Right ventricle myocardium superior (tissue), 1 donor: ENCODE data around the gene STX18. TPM values are rescaled to one million over a fixed set of nuclear protein-coding genes. Genes with fewer than 3 reads are reported as not detected.
A peak's percentile ranks its signal among the peaks of the same experiment; 100 is the strongest.
"Not testable (repeated sequence)": the region's sequence is repeated elsewhere in the genome, so short reads cannot be mapped to it uniquely, and the experiment has no call there.

Experiments
- ATAC-seq: fragments of 200-7000 bp; cut with Tn5 transposase; one replicate; pipeline ENCODE4 v1.9.1; 2020; ENCODE audit warnings: mild to moderate bottlenecking; ENCODE audit not compliant: poor library complexity
- DNase-seq: peaks from one replicate; pipeline ENCODE4 v3.0.0-alpha.2; 2020
- intact Hi-C: fragments of 100-400 bp; cut with DNase I; formaldehyde crosslinking; loops from one replicate; pipeline ENCODE4 v1.11.2; 2022
- total RNA-seq: library from RNA; stranded (reverse); fragmentation: NEBNext Ultra II Directional; extraction: Animal tissue kit (Norgen Biotek cat#: 25700); gene quantifications from one replicate; pipeline ENCODE4 v1.2.1, GENCODE V29; 2021
- donor health status: DM: no; HTN: yes; CAD: no; lungs with severe emphysema.

Gene STX18
- total RNA-seq, 1 donor from 2014 or later, result 16.0 TPM

DNA sequence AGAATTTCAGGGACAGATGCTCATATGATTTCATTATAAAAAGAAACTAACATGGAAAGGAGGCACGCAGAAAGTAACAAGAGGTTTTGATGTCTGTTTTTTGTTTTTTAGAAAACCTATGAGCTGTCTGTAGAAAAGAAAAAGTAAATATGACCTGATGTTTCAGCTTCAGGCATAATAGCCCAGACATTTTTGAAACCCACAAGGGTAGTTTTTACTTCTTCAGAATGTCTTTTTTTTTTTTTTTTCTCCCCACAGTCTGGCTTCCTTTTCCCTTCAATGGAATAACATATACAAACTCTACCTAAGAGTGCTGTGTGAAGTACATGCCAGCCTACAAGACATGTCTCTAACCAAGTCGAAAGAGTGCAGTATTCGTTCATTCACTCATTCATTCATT lies 18.3 kb upstream of the STX18 start:
- intact Hi-C loops, result no loop called here
- ATAC-seq (no peak), DNase-seq (no peak)

- no peak for DNase-seq
- intact Hi-C loops, result no loop called here
- ATAC-seq, result no peak
Observed at GRCh38 chr4:4559596-4559995, 17.7 kb upstream of the STX18 start.

GRCh38 chr4:4558881-4559280 lies 17.0 kb upstream of the STX18 start:
- DNase-seq, result no peak
- ATAC-seq, result no peak

GRCh38 chr4:4555916-4556315 lies 14.1 kb upstream of the STX18 start:
- DNase-seq, result no peak
- intact Hi-C loops, result no loop called here
- ATAC-seq, result no peak

More at GRCh38 chr4:4558881-4559280, 17.0 kb upstream of the STX18 start:
- intact Hi-C loops, result no loop called here

- intact Hi-C loops, result no loop called here
- ATAC-seq (no peak), DNase-seq (no peak)
Observed at GRCh38 chr4:4554234-4554633, 12.4 kb upstream of the STX18 start.

DNA sequence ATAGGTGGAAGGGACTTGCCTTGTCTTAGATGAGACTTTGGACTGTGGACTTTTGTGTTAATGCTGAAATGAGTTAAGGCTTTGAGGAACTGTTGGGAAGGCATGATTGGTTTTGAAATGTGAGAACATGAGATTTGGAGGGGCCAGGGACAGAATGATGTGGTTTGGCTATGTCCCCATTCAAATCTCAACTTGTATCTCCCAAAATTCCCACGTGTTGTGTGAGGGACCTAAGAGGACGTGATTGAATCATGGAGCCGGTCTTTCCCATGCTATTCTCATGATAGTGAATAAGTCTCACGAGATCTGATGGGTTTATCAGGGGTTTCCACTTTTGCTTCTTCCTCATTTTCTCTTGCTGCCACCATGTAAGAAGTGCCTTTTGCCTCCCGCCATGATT lies 10.2 kb upstream of the STX18 start:
- ATAC-seq, intact Hi-C loops: not testable (repeated sequence)

GRCh38 chr4:4550161-4550560 lies 8.3 kb upstream of the STX18 start:
- DNase-seq, ATAC-seq, intact Hi-C loops: not testable (repeated sequence)

More for the DNA sequence above, 10.2 kb upstream of the STX18 start:
- DNase-seq, result not testable (repeated sequence)

- no peak for DNase-seq
- no peak for ATAC-seq
- intact Hi-C loops, result no loop called here
Observed at GRCh38 chr4:4549534-4549933, 7.7 kb upstream of the STX18 start.

- ATAC-seq (no peak), DNase-seq (no peak)
- intact Hi-C loops, result no loop called here
Observed at GRCh38 chr4:4542774-4543485, 1.1 kb upstream of the STX18 start.

- DNase-seq, result no peak
- intact Hi-C loops, result no loop called here
- peak; percentile 47 for ATAC-seq
Observed at GRCh38 chr4:4541040-4541631, 712 bp downstream of the STX18 start.

DNA sequence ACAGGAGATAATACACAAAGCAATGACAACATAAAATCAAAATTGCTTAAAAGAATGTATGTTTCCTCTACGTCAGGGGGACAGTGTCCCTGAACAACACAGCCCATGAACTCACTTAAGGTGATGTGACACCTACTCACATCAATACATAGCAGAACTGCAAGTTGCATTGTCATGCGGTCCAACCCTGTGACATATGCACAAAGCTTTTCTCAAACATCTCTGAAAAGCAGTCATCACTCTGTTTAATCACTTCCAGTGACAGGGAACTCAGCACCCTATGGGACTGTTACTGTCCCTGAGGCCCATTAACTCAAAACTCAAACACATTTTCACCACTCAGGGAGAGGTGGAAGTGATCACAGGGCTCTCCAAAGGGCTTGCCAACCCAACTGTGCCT lies 2.4 kb downstream of the STX18 start:
- intact Hi-C loops, result no loop called here
- no peak for ATAC-seq

DNA sequence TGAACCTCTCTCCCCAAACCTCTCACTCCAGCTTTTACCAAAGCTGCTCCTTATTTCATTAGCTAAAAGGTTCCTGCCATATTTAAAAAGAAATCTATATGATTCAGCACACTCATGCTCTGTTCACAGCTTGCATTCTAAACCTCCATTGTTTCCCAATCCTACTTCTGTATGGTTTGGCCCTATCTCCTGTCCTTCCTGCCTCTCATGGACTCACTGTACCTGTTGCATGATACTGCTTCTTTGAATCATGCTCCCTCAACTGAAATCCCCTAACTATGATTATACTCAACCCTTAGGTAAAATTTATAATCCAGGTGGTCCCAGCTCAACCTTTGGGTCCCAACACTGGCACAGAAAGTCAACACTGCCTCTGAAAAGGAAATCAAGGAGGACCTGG lies 6.3 kb downstream of the STX18 start:
- no peak for DNase-seq
- no peak for ATAC-seq
- intact Hi-C loops, result no loop called here

More for the DNA sequence above, 2.4 kb downstream of the STX18 start:
- no peak for DNase-seq

DNA sequence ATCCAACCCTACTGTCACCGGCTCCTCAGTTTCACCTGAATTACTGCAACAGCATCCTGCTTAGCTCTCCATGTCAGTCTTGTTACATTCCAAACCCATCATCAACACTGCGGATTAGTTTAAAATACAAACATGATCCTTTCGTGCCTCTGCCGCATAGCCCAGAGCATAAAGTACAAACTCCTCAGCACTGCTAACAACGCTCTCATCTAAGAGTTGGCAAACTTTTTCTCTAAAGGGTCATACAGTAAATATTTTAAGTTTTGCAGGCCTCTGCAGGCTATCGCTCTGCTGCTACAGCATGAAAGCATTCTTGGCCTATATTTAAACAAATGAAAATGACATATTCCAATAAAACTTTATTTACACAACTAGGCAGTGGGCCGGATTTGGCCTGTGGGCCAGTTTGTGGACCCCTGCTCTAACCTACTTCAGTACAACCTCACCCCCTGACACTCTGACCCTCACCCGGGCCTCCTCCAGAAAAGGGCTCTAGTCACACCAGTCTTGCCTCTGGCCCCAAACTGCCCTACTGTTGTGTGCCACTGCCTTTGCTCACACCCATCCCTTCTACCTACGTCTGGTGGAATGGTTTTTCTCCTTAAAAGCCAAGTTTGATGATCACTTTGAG lies 7.2 kb downstream of the STX18 start:
- intact Hi-C loops, result no loop called here
- DNase-seq (no peak), ATAC-seq (no peak)

GRCh38 chr4:4533461-4534169 lies 8.2 kb downstream of the STX18 start:
- intact Hi-C loops, result no loop called here
- no peak for ATAC-seq
- no peak for DNase-seq

DNA sequence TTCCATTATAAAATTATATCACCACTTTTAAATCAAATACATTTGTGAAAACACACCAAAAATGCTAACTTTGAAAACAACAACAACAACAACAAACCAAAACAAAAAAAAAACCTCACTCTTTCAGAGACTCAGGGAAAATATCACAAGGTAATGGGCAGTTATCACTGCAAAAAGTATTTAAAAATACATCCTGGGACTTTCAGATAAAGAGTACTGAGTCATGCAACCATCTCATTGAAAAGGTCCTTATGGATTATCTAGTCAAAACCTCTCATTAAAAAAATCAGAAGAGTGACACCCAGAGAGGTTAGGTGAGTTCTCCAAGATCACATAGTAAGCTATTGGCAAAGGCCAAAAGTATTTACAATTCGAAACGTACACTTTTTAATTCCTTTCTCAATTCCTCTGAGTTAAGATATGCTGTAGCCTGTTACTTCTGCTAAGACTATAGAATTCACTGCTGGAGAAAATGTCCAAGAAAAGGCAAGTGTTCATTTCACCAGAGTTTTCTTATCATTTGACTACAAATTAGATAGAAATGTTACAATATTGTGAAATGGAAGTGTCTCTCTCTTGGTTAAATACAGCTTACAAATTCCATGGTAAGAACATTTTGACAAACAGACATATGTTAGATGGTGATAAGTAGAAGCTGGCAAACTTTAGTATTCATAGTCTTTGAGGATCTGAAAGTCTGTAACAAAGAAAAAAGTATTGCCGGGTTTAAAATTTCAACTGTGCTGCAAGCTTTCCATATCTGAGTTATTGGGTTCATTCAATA lies 9.3 kb downstream of the STX18 start:
- ATAC-seq (no peak), DNase-seq (no peak)
- intact Hi-C loops, result no loop called here

DNA sequence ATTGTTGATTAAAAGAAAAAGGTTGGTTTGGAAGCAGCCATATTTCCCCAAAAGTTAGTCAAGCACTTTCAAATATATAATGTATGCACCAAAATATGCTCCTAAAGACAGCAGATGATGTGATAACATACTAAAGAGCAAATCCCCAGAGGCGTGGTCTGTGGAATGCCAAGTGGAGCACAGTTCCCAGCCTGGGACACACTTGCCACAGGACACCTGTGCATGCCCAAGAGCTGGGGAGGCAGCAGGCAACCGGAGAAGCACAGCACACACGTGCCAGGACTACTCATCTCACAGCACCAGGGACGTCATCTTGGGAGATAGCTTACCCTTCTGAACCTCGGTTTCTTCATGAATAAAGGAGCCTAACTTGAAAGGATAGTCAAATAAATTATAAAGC lies 12.5 kb downstream of the STX18 start:
- ATAC-seq, result no peak
- no peak for DNase-seq
- intact Hi-C loops, result no loop called here

GRCh38 chr4:4526401-4526800 lies 15.4 kb downstream of the STX18 start:
- intact Hi-C loops, result no loop called here
- ATAC-seq (no peak), DNase-seq (no peak)

DNA sequence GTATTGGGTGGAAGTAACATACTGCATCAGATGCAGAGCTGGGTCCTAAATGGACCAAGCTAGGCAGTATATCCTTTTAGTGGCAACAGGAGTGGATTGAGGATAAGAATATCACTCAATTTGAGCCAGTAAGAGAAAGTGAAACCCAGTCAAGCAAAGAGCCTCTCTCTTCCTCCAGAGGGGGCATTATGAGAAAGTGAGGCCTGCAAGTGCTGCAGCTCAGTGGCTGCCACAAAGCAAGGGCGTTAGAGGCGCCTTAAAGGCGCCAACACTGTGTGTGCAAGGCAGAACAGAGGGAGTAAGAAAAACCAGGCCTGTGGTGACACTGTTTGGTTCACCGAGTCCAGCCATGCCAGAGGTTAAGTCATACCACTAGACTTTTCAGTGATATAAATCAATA lies 17.5 kb downstream of the STX18 start:
- no peak for DNase-seq
- intact Hi-C loops, result no loop called here
- ATAC-seq, result no peak

DNA sequence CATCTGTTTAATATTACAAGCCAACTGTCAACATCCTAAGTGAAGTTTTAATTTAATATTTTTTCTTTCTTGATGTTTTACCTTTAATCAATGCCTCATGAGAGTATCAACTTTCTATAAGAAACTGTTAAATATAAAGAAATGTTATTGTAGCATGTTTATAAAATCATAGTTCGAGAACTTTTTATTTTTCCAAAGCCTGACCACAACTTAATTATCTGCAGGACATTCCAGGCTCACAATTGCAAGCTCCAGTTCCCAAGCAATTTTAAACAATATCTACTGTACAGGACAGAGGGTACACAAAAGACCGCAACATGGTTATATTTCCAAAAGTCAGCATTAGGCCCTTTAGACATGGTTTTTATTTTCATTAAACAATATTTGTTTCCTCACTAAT lies 20.1 kb downstream of the STX18 start:
- intact Hi-C loops, result no loop called here
- DNase-seq, result no peak
- ATAC-seq, result no peak
